WI38 (cell line): Measurements from ENCODE around the gene TRIM25.
A peak's percentile ranks its signal among the peaks of the same experiment; 100 is the strongest.

Source experiments
- H3K4me3 ChIP-seq: 2 replicates; pipeline ENCODE4 v1.5.1; 2011; ENCODE audit warnings: low read depth, mild to moderate bottlenecking, control low read depth, low read length
- TF ChIP-seq, protein P1 (sequence below): IDR thresholded peaks from 2 replicates; pipeline ENCODE4 v1.5.1; 2012; ENCODE audit warnings: low read depth, mild to moderate bottlenecking, control low read depth, low read length

The TRIM25 gene, protein sequence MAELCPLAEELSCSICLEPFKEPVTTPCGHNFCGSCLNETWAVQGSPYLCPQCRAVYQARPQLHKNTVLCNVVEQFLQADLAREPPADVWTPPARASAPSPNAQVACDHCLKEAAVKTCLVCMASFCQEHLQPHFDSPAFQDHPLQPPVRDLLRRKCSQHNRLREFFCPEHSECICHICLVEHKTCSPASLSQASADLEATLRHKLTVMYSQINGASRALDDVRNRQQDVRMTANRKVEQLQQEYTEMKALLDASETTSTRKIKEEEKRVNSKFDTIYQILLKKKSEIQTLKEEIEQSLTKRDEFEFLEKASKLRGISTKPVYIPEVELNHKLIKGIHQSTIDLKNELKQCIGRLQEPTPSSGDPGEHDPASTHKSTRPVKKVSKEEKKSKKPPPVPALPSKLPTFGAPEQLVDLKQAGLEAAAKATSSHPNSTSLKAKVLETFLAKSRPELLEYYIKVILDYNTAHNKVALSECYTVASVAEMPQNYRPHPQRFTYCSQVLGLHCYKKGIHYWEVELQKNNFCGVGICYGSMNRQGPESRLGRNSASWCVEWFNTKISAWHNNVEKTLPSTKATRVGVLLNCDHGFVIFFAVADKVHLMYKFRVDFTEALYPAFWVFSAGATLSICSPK

GRCh38 chr17:56913867-56914580 is at the start of gene TRIM25:
TSS of gene TRIM25 (minus strand) at chr17:56914049. CDS start at chr17:56913988, 61 bp downstream.
- TF ChIP-seq, protein P1, sequence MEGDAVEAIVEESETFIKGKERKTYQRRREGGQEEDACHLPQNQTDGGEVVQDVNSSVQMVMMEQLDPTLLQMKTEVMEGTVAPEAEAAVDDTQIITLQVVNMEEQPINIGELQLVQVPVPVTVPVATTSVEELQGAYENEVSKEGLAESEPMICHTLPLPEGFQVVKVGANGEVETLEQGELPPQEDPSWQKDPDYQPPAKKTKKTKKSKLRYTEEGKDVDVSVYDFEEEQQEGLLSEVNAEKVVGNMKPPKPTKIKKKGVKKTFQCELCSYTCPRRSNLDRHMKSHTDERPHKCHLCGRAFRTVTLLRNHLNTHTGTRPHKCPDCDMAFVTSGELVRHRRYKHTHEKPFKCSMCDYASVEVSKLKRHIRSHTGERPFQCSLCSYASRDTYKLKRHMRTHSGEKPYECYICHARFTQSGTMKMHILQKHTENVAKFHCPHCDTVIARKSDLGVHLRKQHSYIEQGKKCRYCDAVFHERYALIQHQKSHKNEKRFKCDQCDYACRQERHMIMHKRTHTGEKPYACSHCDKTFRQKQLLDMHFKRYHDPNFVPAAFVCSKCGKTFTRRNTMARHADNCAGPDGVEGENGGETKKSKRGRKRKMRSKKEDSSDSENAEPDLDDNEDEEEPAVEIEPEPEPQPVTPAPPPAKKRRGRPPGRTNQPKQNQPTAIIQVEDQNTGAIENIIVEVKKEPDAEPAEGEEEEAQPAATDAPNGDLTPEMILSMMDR, result no peak
- peak within 1 kb of the TSS; percentile 90 for H3K4me3 ChIP-seq

DNA sequence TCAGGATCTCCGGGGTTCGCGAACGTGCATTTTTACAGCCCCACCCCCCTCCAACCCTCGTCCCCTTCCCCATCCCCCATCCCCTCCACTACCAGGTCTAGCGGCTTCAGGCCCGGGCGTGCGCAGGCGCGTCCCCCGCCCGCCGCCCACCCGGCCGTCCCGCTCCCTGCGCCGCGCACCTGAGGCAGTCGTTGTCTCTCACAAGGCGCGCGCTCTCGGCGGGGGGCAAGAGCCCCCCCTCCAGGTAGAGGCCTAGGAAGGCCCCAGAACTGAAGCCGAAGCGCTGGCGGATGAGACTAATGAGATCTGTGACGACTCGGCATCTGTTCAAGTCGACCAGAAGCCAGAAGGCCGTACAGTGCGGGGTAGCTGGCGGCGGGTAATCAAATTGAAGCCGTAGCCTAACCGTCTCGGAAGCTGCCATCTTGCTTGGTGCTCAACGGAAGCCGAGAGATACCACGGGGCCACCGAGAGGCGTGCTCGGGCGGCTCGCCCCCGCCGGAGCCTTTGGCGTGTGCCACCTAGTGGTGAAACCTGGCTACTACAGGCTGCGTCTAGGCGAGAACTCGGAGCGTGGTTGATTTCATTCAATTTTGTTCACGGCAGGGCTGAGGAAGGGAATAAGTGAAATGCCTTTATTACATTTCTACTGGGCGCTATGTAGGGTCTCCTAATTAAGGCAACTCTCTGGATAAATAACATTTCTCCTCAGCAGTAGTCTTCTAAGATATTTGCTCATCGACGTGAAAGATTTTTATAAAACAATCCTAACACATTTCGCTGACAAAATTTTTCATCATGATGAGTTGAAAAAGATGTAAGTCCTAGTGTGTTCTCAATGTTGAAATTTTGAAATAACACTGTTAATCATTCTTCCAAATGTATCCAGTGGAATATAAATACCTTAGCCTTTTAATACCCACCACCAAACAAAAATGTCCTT is 47.0 kb upstream of the TRIM25 start, which contains the start of gene COIL:
TSS of gene COIL (minus strand) at position 455 of the 943 bp plus-strand sequence. CDS start at position 424, 31 bp downstream.
- peak within 1 kb of the TSS; percentile 68 for H3K4me3 ChIP-seq
- TF ChIP-seq, protein P1, result peak; percentile 96

GRCh38 chr17:56956992-56957391 is 43.1 kb upstream of the TRIM25 start:
- TF ChIP-seq, protein P1, result no peak
- no peak overlapping the region for H3K4me3 ChIP-seq

DNA sequence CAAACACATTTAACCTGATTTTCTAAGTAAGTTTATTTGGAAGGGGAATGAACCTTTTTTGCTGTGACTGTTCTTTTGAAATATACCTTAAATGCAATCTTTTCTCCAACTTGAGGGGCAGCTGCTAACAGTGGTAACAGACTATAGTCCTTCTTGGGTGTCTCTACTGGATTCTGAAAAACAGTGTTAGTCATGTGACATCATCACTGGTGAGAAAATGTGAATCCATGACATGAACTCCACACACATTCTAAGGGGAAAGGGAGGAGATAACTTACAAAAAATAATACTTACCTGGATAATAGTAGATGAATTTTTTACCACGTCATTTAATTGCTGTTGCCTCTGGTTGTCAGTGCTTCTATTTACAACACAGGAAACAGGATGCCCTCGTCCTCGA is 35.7 kb upstream of the TRIM25 start:
- TF ChIP-seq, protein P1, result no peak
- H3K4me3 ChIP-seq, result no peak overlapping the region

GRCh38 chr17:56948491-56948890 is 34.6 kb upstream of the TRIM25 start:
- TF ChIP-seq, protein P1, result no peak
- no peak overlapping the region for H3K4me3 ChIP-seq

DNA sequence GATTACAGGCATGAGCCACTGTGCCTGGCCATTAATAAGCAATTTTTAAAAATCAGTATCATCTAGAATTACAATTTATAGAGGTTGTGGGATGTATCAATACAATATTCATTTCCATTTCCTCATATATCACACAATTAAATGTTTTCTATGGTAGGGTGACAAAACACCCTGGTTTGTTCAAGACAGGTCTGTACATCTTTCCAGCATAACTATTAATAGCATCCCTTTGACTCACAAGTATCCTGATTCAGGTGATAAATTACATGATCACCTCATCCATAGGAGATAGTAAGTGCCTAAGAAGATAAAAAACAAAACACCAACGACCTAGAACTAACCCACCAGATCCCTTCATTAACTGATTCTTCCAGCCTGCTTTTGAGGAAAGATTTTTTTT is 33.9 kb upstream of the TRIM25 start:
- no peak overlapping the region for H3K4me3 ChIP-seq
- TF ChIP-seq, protein P1, result no peak
